Stimulated activated CD4-positive, alpha-beta T cell treated with anti-CD3 and anti-CD28 coated beads, TNF-alpha, amount 100 ng/mL, for 48 hours (primary cell): ENCODE measurements around the gene KAT2B.

Experiments
- DNase-seq, 3 donors: peaks; one replicate each; pipeline ENCODE4 v3.0.0-alpha.2; 2020; ENCODE audit warnings: low read depth in 3 of 3

Gene KAT2B

GRCh38 chr3:20142517-20142916 is 102.3 kb downstream of the KAT2B start:
- DNase-seq: no peak

DNA sequence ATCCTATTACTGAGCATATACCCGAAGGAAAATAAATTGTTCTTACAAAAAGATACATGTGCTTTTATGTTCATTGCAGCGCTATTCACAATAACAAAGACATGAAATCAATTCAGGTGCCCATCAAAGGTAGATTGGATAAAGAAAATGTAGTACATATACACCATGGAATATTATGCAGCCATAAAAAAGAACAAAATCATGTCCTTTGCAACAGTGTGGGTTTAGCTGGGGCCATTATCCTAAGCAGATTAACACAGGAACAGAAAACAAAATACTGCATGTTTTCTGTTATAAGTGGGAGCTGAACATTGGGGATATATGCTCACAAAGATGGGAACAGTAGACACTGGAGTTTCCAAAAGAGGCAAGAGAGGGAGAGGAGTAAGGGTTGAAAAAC is 103.3 kb downstream of the KAT2B start:
- DNase-seq: no peak

DNA sequence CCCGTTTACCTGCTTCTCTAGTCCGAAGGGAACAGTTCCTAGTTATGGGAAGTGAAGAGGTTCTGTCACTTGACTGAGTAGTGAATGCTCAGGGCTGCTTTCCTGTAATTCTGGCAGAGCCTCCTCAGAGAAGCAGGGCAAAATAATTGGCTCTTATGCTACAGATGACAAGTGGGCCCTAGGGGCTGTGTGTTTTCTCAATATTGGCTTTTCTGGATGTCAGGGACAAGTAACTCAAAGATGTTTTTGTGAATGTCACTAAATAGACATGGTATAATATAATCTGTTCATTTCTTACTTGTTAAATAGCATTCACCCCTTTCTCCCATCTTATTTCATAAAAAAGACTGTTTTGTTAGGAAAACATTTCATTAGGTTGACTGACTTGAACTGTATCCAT is 105.6 kb downstream of the KAT2B start:
- DNase-seq: no peak

- DNase-seq: no peak
These were observed 106.1 kb downstream of the KAT2B start for GRCh38 chr3:20146301-20146700.

- DNase-seq: no peak
These were observed 107.1 kb downstream of the KAT2B start for GRCh38 chr3:20147361-20147760.

- DNase-seq: no peak
These were observed 108.2 kb downstream of the KAT2B start for GRCh38 chr3:20148466-20148865.

GRCh38 chr3:20154078-20154477 is 113.8 kb downstream of the KAT2B start:
- DNase-seq: no peak

DNA sequence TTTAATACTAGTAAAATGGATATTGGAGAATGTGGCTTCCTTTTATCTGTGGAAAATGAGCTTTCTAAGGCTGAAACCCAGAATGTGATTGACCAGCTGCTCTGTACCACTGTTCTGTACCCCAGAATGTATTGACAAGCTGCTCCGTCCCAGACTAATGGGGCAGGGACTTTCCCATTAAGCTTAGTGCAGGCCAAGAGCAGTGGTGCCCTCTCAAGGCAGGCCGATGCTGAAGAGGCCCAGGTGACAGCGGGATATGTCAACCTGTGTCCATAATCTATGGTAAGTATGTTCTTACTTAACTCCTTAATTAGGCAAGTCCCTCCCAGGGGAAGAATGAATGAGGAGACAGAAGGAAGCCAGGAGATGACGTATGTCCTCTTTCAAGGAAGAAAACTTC is 114.7 kb downstream of the KAT2B start:
- no peak for DNase-seq

DNA sequence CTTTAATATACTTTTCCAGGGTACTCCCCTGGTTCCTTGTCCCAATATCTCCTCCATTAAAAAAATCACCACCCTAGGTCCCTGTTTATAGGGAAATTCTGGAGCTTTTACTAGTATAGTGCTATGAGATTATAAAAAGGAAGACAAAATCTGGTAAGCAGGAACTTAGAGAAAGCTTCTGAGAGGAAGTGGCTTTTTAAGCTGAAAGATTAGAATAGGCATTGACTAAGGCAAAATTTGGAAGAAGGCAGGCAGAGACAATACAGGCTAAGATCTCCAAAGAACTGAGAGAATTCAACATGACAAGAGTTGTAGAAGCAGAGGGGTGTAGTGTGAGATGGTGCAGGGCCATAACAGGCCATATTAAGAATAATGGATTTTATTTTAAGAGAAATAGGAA is 120.0 kb downstream of the KAT2B start:
- no peak for DNase-seq

GRCh38 chr3:20161714-20162113 is 121.5 kb downstream of the KAT2B start:
- DNase-seq: no peak

DNA sequence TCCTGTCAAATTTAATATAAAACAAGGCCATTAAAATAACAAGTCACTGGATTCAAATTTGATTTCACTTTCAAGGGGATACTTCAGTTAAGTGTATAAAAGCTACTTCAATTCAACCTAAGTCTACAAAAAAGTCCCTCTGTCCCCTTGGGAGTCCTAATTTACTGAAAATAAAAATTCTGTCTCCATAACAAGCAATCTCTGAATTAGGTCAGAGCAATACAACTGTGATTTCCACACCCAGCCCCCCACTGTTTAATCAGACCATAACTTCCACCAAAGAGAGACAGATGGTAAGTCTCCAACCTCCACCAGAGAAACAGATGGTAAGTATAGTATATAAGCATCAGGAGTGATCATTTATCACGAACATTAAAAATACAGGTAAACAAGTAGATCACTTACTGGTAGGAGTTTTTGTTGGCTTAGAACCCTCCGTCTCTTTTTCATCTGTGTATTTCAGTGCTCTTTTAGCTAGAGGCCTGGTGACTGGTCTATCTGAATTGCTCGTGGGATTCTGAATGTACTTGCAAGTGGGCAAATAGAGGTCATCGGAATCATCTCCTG is 133.7 kb downstream of the KAT2B start:
- DNase-seq: no peak

- DNase-seq: no peak
These were observed 141.0 kb downstream of the KAT2B start for GRCh38 chr3:20181276-20181675.

GRCh38 chr3:20182206-20182605 is 142.0 kb downstream of the KAT2B start:
- DNase-seq: no peak

DNA sequence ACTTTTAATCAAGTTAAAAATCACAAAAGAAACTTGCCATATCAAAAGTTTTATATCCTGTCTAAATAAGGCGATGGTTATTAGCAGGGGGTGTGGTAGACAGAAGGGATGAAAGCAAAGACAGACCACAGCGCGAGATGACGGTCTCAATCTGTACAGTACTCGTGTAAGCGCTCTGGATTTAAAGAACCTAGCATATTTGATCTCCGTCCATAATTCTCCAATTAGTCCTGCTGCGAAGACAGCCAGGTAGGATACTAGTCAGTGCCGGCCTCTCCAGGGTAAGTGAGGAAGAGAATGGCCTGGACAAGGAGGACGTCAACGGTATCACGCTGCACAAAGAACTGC is 145.1 kb downstream of the KAT2B start:
- peak in 1 of 3 donors; percentile 8 for DNase-seq

DNA sequence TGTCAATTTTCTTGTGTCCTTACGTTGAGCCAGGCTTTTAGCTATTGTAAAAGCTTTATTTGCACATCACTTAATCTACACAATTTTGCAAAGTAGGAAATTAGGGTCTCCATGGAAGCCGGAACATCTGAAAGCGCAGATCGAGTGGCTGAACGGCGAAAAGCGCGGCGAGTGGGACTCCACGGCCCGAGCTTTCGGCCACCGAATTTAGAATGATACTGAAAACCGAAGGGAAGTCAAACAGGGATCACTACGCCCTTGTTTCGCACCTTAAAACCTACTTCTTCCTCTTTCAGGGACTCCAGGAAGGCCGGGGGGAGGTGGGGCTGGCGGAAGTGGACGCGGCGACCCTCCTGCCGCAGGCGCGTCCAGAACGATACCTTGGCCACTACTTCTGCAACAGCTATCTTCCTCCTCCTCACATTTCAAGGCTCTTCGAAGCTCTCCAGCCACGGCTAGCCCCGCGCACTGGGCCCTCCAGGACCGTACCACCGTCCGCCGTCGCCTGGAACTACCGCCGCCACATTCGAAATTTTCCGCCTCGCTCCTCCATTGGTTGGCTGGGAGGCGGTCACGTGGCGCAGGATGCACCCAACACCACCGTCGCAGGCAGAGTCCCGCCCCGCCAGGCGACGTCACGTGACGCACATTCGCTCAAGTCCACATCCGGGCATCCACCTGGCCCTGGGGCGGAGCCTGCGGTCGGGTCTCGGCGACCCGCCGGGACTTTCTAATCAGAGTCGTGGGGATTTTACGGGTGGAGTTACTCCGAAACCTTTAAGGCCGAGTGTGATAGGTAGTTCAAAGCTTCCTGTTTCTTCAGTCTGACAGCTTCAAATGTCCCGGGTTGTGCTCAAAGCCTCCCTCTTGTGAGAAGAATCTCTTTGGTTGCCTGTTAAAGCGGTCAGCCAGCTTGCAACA is 145.7 kb downstream of the KAT2B start, which contains the start of gene SGO1:
SGO1 (minus strand) TSS at position 528 of the 921 bp plus-strand sequence. CDS start 2,179 bp downstream, outside the sequence.
- peak; percentile 99 for DNase-seq

DNA sequence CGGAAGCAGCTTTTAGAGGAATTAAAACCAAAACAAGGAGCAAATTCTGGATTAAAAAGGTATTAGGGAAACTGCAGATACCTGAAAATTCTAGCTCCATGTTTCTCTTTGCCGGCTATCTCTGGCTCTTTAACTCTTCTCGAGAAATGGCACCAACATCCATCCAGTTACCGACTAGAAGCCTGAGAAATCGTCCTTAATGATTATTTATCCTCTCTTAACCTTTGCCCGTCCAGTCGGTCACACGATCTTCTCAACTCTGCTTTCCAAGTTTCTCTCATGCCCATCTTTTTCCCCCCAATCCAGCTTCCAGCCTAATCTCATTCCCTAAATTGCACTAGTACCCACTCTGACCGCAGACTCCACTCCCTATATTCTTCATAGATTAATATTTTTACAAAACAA is 146.4 kb downstream of the KAT2B start:
- DNase-seq: no peak

- no peak for DNase-seq
These were observed 150.7 kb downstream of the KAT2B start for GRCh38 chr3:20190991-20191390.

GRCh38 chr3:20194793-20195460 is 154.7 kb downstream of the KAT2B start:
- DNase-seq: no peak

- no peak for DNase-seq
These were observed 157.5 kb downstream of the KAT2B start for GRCh38 chr3:20197775-20198174.

DNA sequence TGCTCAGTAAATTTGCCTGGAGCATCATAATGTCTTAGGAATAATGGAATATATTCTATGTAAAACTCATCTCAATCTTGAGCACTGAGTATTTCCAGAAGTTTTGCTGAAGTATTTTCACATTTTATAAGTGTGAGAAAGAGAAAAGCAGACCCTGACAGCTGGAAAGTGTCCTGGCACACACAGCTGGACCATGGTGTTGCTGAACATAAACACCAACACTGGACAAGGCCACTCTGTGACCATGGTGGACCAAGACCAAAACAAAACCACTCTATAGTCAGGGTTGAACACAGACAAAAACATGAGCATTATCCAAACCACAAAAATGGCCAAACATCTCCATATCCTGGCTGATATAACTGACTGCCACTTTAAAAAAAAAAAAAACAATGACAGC is 160.9 kb downstream of the KAT2B start:
- DNase-seq: no peak
